Islet of Langerhans (tissue), 1 donor: ENCODE data around the gene CDK4.
"Not testable (repeated sequence)": the region's sequence is repeated elsewhere in the genome, so short reads cannot be mapped to it uniquely, and the experiment has no call there.

ENCODE experiments used
- FAIRE-seq: peaks from one replicate; lab custom pipeline; 2011; peaks lifted over from hg19 to GRCh38; lab: Jason Lieb, UNC

CDK4 gene

GRCh38 chr12:57751788-57752667, at the start of gene CDK4:
TSS of gene CDK4 (minus strand) at chr12:57752310. CDS start at chr12:57751717, 593 bp downstream.
- FAIRE-seq, result peak; percentile 36

- FAIRE-seq, result no peak
Observed at GRCh38 chr12:57800965-57801364, 48.9 kb upstream of the CDK4 start.

GRCh38 chr12:57797933-57798332, 45.8 kb upstream of the CDK4 start:
- FAIRE-seq, result no peak

- no peak for FAIRE-seq
Observed at GRCh38 chr12:57796996-57797395, 44.9 kb upstream of the CDK4 start.

- FAIRE-seq, result no peak
Observed at GRCh38 chr12:57795354-57795753, 43.2 kb upstream of the CDK4 start.

GRCh38 chr12:57793920-57794319, 41.8 kb upstream of the CDK4 start:
- FAIRE-seq, result no peak

GRCh38 chr12:57783861-57784260, 31.8 kb upstream of the CDK4 start:
- FAIRE-seq, result no peak

- FAIRE-seq, result no peak
Observed at GRCh38 chr12:57783466-57783801, 31.3 kb upstream of the CDK4 start.

- FAIRE-seq, result no peak
Observed at GRCh38 chr12:57782608-57783465, 30.7 kb upstream of the CDK4 start, which contains the start of gene TSFM. TSS of gene TSFM (plus strand) at chr12:57782787. CDS start at chr12:57782802, 15 bp downstream.

- FAIRE-seq, result no peak
Observed at GRCh38 chr12:57782243-57782607, 30.1 kb upstream of the CDK4 start.

GRCh38 chr12:57781801-57782200, 29.7 kb upstream of the CDK4 start:
- no peak for FAIRE-seq

GRCh38 chr12:57781244-57781643, 29.1 kb upstream of the CDK4 start:
- no peak for FAIRE-seq

- FAIRE-seq, result no peak
Observed at GRCh38 chr12:57780284-57780897, 28.3 kb upstream of the CDK4 start.

- FAIRE-seq, result no peak
Observed at GRCh38 chr12:57779736-57780135, 27.6 kb upstream of the CDK4 start.

GRCh38 chr12:57777911-57778310, 25.8 kb upstream of the CDK4 start:
- no peak for FAIRE-seq

GRCh38 chr12:57777367-57777766, 25.3 kb upstream of the CDK4 start:
- FAIRE-seq, result no peak

GRCh38 chr12:57776247-57776587, 24.1 kb upstream of the CDK4 start:
- FAIRE-seq, result no peak

- FAIRE-seq, result no peak
Observed at GRCh38 chr12:57775563-57776246, 23.6 kb upstream of the CDK4 start.

GRCh38 chr12:57775044-57775443, 22.9 kb upstream of the CDK4 start:
- no peak for FAIRE-seq

GRCh38 chr12:57774634-57775033, 22.5 kb upstream of the CDK4 start:
- FAIRE-seq, result not testable (repeated sequence)

GRCh38 chr12:57772429-57773322, 20.6 kb upstream of the CDK4 start, which contains the start of gene EEF1AKMT3:
TSS of gene EEF1AKMT3 (plus strand) at chr12:57772614. CDS start at chr12:57772725, 111 bp downstream.
- no peak for FAIRE-seq
